ENCODE data around the gene CNMD. TPM values are rescaled to one million over a fixed set of nuclear protein-coding genes. Genes with fewer than 3 reads are reported as not detected.
"Not testable (repeated sequence)": the region's sequence is repeated elsewhere in the genome, so short reads cannot be mapped to it uniquely, and the experiment has no call there.

CNMD gene
- total RNA-seq, 1 donor from 2014 or later, result not detected

DNA sequence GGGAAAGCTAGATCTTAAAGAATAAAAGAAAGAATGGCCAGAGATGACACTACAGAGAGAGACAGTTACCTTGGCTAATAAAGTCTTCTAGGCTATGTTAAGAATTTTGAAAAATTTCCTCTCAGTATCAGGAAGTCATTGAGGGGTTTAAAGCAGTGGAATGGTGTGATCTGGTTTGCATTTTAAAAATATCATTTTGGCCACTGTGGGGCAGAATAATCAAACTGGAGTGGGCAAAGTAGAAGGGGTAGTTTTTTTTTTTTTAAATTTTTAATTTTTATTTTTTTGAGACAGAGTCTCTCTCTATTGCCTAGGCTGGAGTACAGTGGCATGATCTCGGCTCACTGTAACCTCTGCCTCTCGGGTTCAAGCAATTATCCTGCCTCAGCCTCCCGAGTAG is 4.4 kb upstream of the CNMD start:
- ATAC-seq, result no peak

DNA sequence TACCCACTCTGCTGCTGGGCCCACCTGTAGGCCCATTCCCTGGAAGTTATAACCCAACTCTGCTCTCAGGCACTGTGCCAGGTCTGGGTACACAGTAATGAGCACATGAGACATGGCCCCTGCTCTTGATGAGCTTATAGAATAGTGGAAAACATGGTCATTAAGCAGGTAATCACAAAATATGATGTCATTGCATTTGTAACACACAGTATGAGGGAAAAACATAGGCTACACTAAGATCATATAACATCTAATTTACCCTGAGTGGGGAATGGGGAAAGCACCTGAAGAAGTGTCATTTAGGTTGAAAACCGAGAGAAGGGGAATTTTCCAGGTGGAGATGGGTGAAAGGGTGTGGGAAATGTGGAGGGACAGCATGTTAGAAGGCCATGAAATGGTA is 3.9 kb upstream of the CNMD start:
- no peak for ATAC-seq

DNA sequence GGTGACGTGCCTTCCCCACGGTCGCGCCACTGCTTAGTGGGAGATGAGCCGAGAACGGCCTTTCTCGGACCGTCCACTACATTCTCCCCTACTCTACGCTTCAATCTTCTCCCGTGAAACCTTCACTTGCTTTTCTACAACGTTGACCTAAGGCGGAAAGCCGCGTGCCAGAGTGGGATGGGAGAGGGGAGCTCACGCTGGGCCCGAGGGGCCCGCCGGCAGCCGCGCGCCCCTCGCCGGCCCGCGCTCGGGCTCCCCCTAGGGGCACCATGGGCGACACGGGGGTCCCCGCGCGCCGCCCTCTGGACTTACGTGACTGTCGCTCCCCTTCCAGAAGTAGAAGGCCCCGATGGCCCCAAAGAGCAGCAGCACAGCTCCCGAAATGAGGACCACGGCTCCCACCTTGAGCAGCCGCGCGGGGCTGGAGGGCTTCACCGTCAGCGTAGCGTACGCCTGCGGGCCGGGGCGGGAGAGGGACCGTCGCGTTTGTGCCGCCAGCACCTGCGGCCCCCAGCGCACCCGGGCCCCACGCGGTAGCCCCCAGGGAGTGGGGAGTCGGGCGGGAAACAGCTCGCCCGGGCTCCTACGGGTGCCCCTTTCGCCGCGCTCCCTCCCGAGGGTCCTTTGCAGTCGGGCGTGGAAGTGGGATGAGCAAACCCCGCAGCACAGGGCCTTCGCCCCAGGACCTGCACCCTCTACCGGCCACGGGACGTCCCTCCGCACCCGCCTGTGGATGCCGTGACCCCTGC is 727 bp downstream of the CNMD start:
- no peak for ATAC-seq

DNA sequence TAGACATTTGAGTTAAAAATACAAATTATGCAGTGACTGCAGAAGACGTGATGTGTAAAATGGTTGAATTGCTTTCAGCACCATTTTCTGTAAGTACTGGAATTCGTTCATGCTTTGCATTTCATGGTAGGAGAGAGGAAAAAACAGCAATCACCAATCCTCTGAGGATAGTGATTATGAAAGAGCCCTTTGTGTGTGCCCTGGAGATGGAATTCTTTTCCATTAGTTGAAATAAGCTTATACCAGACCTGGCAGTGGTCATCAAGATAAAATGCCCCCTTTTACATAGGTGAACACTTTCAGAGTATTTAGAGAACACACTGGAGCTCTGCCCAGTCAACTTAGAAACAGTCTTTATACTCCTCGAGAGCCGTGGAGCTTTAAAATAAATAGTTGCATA is 1.7 kb downstream of the CNMD start:
- ATAC-seq, result no peak

DNA sequence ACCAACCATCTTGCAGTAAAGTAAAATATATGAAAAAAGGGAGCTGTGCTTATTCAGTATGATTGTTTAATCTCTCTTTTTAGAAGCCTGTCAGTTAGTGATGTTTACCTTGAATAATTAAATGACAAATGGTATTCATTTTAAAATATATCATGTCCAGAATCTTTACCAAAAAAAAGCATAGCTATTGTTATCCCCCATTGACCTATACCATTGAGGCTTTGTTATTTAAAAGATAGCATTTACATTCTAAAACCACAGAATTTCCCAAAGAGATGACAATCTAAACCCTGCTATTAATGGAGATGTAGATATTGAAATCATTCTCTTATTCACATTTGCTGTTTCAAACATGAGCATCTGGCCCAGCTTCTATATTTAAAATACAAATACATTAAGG is 2.2 kb downstream of the CNMD start:
- ATAC-seq, result no peak

DNA sequence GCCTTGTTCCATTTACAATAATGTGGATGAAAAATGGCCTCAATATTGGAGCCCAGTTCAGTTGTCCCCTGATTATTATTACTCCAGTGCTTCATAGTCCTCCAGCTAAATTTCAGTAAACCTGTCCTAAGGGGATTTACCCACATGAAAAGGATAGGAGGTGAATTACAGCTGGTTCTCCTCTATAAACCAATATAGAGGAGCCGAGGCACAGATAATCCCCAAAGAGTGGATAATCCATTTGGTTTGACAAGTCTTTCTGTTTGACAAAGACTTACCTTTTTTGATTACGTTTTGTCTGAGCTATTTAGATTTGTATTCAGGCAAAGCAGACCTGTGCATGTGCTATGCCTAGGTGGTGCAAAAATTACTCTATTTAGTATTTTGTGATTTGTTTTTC is 2.7 kb downstream of the CNMD start:
- no peak for ATAC-seq

DNA sequence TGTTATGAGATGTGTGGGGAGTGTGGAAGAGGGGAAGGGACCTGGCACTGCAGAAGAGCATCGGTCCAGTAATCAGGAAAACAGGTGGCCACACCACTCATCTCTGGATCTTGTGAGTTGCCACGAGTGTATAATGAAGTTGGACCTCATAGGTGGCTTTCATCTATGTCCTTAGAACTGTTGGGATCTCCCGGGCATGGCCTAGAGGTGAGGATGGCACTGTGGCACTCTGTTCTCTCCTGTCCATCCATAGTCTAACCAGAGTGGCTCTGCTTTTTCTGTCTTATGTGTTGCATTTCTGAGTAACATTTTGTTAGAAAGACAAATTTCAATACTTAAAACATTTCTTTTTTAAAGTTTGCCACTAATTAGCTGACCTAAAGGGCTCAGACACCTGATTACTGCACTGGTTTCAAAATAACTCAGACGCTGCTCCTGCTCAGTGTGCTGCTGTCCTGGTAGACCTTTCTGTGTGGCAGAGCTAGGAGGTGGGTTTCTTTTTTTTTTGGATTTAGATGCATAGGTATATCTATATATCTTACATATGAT is 5.5 kb downstream of the CNMD start:
- no peak for ATAC-seq

DNA sequence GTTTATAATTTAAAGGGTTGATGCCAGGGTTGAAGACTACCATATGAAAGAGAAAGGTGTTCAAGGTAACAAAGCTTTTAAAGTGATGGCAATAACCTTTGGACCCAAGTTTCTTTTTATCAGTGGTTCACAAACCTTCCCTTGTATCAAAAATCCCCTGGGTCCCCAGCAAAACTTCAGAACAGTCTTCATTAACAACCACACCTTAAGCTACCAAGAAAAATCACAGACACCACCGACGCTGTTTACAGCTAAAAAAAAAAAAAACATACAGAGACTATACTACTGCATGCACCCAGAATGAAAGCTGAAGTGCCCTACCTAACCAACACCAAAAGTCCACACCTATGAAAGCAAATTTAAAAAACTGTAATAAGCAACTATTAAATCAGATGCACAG is 13.4 kb downstream of the CNMD start:
- ATAC-seq, result no peak

DNA sequence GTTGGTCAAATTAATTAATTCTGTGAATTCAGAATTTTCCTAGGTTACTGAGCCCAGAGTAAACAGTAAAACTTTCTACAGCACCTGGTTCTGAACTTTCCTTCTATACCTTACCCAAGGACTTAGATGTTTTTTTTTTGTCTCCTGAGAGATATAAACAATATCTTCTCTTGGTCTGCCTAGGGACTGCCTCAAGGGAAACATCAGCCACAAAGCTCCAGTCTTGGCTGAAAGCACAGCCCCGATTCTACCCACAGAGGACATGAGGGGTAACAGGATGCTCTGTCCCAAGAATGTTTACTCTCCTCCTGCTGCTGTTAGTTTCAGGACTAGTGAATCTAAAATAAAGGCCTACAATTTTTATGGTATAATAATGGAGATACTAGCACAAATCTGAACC is 14.3 kb downstream of the CNMD start:
- no peak for ATAC-seq

DNA sequence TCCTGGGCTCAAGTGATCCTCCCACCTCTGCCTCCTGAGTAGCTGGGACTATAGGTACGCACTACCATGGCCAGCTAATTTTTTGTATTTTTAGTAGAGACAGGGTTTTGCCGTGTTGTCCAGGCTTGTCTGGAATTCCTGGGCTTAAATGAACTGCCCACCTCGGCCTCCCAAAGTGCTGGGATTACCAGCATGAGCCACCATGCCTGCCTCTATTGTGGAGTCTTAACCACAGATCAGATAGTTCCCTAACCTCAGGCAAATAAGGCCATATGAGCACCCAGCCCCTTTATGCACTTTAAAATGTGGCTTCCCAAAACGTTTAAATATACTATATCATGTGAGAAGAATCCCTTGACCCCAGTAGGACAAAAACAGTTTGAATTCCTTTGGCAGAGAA is 16.4 kb downstream of the CNMD start:
- no peak for ATAC-seq

DNA sequence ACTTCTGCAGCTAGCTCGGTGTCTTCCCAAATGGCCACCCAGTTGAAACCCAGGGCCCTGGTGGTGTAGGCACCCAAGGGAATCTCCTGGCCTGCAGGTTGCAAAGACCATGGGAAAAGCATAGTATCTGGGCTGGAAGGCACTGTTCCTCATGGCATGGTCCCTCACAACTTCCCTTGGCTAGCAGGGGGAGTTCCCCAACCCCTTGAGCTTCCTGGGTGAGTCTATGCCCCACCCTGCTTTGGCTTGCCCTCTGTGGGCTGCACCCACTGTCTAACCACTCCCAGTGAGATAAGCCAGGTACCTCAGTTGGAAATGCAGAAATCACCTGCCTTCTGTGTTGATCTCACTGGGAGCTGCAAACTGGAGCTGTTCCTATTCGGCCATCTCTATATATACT is 18.3 kb downstream of the CNMD start:
- not testable (repeated sequence) for ATAC-seq

DNA sequence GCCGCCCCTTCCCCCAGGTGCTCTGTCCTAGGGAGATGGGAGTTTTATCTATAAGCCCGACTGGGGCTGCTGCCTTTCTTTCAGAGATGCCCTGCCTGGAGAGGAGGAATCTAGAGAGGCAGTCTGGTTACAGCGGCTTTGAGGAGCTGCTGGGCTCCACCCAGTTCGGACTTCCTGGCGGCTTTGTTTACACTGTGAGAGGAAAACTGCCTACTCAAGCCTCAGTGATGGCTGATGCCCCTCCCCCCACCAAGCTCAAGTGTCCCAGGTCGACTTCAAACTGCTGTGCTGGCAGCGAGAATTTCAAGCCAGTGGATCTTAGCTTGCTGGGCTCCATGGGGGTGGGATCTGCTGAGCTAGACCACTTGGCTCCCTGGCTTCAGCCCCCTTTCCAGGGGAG is 18.7 kb downstream of the CNMD start:
- ATAC-seq, result not testable (repeated sequence)

DNA sequence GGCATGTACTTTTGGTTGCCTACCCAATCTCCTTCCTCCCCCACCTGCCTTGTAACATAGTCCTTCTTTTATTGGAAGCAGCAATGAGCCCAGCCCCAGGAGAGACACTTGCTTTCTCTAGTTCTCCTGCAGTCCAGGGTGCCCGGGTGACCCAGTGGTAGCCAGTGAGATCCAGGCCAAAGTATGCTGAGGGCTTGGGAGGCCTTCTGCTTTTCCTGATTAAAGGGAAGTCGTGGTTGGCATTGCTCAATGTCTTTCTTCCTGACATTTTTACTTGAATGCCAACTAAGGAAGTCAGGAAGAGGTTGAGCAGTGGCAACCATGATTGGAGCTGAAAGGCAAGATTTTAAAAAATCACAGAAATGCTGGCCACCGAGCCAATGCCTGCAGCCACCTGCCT is 25.7 kb downstream of the CNMD start:
- ATAC-seq, result no peak

DNA sequence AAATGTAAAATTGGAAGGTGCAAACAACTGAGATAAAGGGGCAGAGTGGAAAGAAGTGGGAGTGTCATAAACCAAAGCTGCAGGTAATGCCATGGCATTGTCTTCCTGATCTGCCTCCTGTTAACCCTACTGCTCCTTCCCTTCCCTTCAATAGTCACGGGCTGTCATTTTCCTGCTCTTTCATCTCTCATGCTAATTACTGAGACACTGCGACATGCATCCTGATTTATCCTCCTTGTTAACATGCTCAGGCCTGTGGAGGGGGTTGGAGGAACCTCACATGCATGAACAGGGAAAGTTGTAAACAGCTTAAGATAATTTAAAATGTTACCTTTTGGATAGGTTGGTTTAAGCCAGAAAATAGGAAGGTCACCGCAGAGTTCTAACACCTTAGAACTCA is 27.2 kb downstream of the CNMD start:
- ATAC-seq, result no peak

DNA sequence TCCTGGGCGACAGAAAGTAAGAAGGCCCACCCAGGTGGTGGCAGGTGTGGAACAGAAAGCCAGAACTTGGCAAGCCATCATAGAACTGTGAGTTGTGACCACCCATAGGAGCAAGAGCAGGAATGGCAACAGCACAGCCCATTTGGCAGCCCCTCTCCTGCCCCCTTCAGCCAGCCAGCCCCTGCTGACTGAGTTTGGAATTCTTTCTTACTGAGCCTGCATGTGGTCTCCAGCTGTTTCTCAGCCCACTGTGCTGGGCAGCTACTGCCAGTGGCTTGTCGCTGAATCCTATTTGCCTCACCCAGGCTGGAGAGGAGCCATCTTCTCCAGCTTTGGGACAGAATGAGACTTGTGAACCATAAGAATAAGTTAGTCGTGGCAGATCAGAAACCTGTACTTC is 28.3 kb downstream of the CNMD start:
- no peak for ATAC-seq

DNA sequence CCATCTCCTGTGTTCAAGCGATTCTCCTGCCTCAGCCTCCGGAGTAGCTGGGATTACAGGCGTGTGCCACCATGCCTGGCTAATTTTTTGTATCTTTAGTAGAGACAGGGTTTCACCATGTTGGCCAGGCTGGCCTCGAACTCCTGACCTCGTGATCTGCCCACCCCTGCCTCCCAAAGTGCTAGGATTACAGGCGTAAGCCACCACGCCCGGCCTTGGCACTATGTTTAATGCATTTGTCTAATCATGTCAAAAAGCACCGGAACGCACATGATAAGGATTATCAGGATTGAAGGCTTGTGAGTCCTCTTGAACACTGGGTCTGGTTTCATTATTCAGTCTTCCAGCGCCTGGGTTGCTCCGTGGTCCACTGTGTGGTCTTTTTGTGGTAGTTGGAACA is 31.4 kb downstream of the CNMD start:
- ATAC-seq, result not testable (repeated sequence)

DNA sequence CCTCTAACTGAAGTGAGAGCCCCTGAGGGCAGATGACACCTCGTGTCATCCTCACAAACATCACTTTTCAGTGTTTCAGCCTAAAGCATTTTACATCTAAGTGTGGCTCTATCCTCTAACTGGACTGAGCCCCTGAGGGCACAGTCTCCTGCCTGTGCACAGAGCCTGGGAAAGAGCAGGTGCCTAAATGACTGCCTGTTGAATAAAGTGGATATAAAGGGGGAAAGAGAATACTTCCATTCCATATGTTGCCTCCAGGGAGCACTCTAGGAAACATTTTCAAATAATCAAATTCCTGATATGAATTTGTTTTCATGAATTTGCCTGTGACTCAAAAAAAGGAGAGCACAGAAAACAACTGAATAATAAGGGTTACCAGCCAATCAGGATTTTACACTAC is 32.2 kb downstream of the CNMD start:
- no peak for ATAC-seq

DNA sequence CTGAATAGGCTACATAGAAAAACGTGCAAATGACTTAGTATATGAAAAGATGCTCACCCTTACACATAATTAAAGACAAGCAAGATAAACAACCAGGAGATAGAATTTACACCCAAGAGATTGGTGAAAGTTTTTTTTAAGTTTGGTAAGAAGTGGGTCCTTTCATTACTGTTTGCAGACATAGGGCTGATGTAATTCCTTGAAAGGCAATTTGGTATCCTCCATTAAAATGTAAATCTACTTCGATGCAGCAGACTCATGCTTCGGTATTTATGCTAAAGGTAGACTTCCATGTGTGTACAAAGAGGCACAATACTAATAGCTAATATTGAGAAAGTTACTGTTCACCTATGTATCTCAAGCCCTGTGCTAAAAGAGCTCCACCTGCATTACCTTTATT is 33.5 kb downstream of the CNMD start:
- no peak for ATAC-seq

DNA sequence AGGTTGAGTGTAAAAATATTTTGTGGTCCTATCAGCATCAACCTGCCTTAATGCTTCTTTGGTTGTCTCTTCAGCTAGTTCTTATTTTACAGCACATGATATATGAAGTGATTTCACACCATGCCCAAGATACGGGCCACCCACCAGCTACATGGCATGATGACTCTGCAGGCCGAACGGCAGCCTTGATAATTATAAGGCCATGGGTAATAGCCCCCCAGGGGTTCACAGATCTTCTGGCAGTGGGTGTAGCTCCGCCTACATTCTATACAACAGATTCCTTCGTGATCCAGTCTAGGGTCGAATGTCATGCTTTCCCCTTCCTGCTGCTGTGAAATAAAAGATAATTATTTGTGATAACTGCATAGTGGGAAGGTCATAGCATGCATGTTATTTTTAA is 36.1 kb downstream of the CNMD start:
- no peak for ATAC-seq

DNA sequence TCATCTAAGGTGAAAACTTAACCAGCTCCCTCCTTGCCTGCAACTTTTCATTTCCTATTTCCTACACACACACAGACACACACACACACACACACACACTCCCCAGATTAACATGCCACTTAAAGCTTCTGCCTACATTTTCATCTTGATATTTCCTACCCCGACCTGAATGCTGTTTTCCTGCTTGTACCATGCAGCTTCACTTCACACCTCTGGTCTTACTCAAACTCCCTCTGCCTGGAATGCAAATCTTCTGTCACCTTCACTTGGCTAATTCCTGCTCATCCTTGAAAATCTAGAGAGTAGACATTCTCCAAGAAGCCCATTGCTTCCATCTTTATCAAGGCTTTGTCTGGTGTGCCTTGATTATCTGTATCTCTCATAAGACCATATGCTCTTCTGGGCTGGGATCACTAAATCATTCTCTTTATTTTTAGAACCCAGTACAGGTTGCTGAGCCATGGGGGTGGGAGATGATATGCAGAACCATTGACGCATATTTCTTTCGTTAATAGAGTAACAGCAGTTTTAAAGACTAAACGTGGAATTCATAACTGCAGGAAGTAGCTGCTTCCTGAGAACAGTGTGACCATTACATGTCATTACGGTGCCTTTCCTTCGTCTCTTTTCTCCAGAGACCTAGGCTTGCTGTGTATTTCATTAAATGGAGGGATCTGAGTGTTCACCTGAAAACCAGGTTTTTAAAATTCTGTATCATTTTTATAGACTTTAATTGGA is 37.7 kb downstream of the CNMD start:
- ATAC-seq, result no peak

DNA sequence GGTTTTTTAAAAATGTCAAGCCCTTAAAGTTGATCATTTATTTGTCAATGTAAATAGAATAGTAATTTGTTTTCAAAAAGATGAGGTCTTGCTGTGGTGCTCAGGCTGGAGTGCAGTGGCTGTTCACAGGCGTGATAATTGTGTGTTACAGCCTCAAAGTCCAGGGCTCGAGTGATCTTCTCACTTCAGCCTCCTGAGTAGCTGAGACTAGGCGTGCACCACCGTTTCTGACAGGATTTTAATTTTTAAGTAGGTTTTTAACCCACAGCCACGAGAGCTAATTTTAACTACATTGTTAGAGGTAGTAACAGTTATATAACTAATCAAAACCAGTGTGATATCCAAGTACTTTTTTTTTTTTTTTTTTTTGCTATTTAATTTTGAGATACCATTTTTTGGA is 43.1 kb downstream of the CNMD start:
- no peak for ATAC-seq

DNA sequence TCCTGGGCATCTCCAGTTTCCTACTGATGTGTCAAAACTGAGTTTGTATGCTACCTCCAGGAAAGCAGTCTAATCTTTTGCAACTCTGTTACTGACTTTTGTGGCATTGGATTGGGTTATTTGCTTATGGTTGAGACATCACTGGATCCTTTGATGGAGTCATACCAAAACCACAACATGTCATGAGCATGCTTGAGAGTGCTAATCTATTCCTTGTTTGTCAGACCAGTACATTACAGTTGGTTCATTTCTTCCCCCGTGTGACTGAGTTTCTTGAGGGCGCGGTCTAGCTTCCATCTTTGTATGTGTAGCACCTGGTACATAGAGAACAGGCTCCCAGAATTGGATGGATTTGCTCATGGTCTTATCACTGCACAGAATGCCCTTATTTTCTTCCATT is 43.8 kb downstream of the CNMD start:
- ATAC-seq, result no peak

DNA sequence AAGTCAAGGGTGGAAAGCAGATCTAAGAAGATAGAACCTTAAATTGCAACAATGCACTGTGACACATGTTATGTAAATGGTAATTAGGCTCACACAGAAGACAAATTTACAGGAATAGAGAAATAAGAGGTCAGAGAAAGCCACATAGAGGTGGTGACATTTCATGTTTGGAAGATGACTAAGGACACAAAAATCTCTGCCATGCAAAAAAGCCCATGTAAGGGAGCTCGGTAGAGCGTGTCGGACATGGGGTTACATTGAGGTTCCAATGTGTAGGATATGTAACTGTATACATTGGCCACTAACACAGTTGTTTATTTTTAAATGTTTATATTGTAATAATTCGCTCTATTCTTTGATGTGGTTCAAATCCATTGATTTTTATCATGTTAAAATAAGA is 53.2 kb downstream of the CNMD start:
- ATAC-seq, result no peak

DNA sequence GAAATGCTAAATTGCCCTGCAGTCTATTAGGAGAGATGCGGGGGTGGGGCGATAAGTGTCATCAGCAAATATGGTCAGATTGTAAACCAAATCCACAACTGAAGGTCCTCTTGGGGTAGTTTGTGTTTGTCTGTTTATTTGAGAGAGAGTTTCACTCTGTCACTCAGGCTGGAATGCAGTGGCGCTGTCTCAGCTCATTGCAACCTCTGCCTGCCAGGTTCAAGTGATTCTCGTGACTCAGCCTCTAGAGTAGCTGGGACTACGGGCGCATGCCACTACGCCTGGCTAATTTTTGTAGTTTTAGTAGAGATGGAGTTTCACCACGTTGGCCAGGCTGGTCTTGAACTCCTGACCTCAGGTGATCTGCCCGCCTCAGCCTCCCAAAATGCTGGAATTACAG is 53.8 kb downstream of the CNMD start:
- ATAC-seq, result not testable (repeated sequence)

All from esophagus mucosa (tissue), 1 donor.